ENCODE results near the gene SNCAIP.
A peak's percentile ranks its signal among the peaks of the same experiment; 100 is the strongest.

SNCAIP gene

GRCh38 chr5:122420537-122421236 is 108.7 kb downstream of the SNCAIP start:
- DNase-seq: no peak

DNA sequence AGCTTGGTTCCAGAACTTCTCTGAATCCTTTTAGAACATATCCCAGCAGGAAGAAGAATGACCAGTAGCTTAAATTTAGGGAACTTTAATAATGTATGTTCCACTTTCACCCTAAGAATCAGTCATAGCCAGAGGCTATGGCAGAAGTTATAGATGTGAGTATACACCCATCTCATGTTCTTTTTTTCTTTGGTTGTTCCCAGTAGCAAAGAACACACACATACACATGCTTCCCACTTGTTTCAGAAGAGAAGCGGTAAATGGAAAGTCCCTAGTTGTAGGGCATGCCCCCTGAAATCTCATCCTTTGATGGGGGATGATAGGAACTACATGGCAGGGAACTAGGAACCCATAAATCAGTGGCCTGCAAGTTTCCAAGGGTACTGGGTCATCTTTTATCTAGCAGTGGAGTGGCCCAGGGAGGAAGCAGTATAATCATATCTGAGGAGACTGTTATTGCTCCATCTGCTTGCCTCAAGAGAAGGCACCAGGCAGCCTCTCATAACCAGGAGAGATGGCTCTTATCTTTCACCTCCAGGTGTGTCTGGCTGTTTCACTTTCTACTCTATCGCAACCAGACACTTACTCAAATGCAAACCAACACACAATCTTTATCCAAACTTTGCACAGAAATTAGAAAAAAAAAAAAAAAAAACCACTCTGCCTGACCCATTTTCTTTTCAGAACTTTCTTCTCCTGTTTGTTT is 109.5 kb downstream of the SNCAIP start:
- no peak for DNase-seq

DNA sequence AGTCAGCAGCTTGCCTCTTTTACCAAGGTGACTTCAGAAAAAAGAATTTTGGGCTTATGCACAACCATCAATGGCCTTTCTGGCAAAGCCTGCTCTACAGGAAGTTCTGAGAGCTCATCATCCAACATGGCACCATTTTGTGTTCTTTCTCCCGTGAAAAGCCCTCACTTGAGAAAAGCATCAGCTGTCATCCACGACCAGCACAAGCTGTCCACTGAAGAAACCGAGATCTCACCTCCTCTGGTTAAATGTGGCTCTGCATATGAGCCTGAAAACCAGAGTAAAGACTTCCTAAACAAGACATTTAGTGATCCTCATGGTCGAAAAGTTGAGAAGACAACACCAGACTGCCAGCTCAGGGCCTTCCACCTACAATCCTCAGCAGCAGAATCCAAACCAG is 111.2 kb downstream of the SNCAIP start:
- no peak for DNase-seq

DNA sequence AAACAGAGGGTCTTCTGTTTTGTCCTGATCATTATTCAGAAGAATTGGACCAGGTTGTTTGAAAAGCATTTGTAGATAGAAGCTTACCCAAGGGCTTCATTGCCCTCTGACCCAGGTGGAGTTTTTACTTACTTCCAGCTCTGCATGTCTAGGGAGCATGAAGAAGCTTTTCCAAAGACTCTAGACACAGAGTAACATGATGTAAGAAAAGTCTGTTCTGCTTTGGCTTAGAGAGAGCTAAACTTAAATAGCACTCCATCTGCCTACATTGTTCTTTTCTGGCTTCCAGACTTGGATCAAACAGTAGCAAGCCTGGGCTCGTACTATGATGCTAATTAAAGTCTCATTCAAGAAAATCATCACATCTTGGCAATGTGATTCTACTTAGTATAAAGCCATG is 112.1 kb downstream of the SNCAIP start:
- DNase-seq: peak in 3 of 56 donors; percentile 9 to 27 (median 24)

GRCh38 chr5:122426301-122426700 is 114.3 kb downstream of the SNCAIP start:
- no peak for DNase-seq

DNA sequence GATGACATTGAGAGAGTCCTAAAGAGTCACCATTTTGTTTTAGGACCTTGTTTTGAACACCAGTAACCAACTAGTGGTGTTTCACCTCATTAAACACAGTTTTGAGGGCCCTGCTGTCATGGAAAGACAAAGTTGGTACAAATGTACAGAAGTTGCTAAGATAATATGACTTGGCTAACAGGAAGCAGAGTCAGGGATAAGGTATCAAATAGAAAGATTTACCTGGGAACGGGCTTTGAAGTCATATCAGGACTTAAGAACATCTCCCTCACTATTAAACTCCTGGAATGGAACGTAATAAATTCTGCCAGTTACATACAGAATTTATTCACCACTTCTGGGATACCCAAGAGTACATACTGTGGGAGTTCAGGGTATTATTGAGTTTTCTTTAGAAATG is 115.6 kb downstream of the SNCAIP start:
- DNase-seq: no peak

DNA sequence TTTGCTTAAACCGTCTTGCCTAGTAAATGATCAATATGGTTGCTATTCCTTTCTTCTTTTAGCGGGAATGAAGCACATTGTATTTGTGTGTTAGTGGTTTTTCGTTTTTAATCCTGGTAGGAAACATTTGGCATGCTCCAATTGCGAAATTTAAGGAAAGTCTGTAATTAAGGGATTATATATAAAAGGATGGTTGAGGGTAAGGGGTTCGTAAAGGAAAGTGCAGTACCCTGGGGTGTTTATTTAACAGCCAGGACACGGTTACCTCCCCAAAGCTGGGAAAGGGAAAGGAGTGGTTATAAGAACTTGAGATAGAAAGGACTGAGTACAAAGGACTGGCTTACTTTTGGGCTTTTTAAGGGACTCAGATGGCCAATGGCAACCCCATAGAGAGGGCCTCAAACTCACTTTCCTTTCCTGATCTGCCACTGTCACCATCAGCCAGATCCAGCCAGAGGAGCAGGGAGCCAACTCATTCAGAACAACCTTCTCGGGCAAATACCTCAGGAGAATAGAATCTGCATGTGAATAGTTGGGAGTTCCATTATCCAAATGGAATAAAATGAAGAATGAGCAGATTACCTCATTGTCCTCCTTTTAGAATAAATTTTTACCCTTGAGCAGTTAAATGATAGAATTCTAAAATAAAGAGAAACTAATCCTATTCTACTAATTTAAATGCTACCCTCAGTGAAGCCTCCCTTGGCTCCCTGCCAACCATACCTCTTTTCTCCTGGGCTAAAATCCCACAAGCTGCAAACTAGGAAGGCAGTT is 117.7 kb downstream of the SNCAIP start:
- DNase-seq: peak in 1 of 56 donors; percentile 4

DNA sequence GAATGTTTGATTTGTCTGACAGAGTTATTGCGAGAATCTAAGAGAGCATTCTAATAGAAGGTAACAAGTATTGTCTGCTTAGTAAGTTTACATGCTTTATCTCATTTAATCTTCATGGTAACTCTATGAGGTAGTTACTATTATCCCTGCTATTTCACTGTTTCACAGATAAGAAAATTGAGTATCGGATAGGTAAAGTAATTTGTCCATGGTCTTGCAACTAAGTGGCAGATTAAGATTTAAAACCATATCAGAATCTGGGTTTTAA is 118.2 kb downstream of the SNCAIP start:
- DNase-seq: no peak

- no peak for DNase-seq
These were observed 119.3 kb downstream of the SNCAIP start for GRCh38 chr5:122431298-122431697.

GRCh38 chr5:122434205-122434970 is 122.4 kb downstream of the SNCAIP start:
- DNase-seq: no peak

- DNase-seq: no peak
These were observed 123.2 kb downstream of the SNCAIP start for GRCh38 chr5:122435234-122435633.

DNA sequence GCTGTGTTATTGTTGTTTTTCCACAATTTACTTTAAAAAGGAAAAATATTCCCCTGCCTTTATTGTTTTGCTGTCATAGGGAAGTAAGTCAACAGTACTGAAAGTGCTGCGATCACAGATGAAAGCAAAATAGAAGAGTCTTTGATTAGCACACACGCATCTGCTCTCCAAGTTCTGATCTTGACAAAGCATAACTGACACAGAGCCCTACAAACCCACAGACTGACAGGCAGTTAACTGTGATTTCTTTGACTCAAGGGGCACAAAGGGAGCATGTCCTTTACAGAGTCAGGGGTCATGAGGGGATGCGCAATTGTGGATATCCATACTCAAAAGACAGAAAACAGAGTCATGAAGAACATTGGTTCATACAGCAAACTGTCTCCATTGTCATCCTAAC is 123.7 kb downstream of the SNCAIP start:
- peak in 6 of 56 donors; percentile 4 to 28 (median 12) for DNase-seq

GRCh38 chr5:122436615-122437014 is 124.6 kb downstream of the SNCAIP start:
- DNase-seq: no peak

DNA sequence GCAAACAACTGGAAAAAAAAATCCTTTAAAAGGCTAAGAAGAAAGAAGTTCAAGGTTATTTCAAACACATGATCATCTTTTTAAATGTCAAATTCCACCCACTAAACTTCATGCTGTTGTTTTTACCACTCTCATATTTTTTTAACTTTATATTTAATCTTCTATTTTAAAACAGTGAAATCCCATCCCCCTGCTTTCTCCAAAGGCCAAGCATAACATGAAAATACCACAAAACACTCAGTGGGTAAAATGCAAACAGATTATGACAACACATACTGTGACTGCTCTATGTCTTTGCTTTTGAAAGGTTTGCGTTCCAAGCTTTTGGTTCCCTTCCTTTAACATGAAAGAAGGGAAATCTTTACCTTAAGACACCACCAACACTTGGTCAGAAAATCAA is 127.6 kb downstream of the SNCAIP start:
- no peak for DNase-seq

DNA sequence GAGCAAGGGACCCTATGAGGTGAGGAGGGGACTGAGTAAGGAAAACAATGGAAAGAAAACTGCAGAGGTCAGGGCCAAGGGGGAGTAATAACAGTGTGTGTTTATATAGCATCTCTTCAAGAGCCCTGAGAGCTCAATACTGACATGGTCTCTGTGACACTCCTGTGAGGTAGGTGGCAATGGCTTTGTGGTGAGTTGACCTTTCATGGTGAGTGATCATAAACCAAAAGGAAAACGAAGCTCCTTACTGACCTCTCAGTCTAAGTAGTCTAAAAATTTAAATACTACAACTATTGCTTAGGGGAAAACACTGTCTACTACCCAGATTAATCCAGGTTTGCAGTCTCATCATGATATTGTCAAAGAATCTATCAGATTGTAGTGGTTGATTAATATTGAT is 130.9 kb downstream of the SNCAIP start:
- DNase-seq: no peak

DNA sequence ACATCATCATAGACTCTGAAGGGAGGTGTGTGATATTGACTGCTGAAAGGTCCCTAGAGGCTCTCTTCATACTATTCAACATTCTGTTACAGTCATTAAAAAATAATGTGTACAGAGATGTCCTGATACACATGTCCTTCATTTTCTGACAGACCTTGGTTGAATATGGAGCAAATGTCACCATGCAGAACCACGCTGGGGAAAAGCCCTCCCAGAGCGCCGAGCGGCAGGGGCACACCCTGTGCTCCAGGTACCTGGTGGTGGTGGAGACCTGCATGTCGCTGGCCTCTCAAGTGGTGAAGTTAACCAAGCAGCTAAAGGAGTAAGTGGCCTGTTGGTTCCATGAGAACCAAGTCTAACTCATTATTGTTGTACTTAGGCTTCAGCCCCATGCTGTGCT is 132.4 kb downstream of the SNCAIP start:
- no peak for DNase-seq

GRCh38 chr5:122445070-122445469 is 133.0 kb downstream of the SNCAIP start:
- no peak for DNase-seq

- DNase-seq: no peak
These were observed 135.0 kb downstream of the SNCAIP start for GRCh38 chr5:122447072-122447471.

- no peak for DNase-seq
These were observed 135.8 kb downstream of the SNCAIP start for GRCh38 chr5:122447879-122448278.

DNA sequence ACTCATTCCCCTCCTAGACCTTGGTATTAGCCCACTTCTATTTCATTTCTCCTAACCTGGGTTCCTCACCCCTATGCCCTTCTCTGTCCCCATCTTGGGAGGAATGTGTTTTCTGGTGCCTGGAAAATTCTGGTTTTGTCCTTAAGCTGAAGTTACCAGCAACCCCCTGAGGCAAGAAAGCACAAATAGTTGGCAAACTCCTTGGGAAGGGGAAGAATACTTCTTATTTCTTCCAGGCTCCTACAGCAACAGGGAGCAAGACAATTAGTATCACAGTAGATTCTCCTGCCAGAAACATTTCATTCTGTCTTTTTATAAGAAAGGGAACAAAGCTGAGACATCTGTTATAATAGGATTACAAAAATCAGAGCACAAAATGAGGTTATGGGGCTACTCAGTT is 142.5 kb downstream of the SNCAIP start:
- no peak for DNase-seq

- DNase-seq: no peak
These were observed 143.9 kb downstream of the SNCAIP start for GRCh38 chr5:122455939-122456338.

Measured in amygdala (tissue), 56 donors.